T-helper 1 cell treated with Interleukin-12 subunit alpha and Interleukin-12 subunit beta and Interleukin-4 antibody, amounts not matched to agents 30 ng/mL and 1 ng/mL, for 36 hours (primary cell): ENCODE measurements around the gene DCLK1. TPM values are rescaled to one million over a fixed set of nuclear protein-coding genes. Genes with fewer than 3 reads are reported as not detected.

Experiments
- intact Hi-C: fragments of 100-400 bp; cut with micrococcal nuclease; formaldehyde crosslinking; loops from one replicate; pipeline ENCODE4 v1.15.1; 2024
- total RNA-seq: library from RNA; stranded (reverse); gene quantifications from 2 replicates; pipeline ENCODE4 v1.2.3, GENCODE V29; 2022

Gene DCLK1
- total RNA-seq, 1 donor from 2014 or later, result not detected

GRCh38 chr13:35720690-35721554 is 410.3 kb downstream of the DCLK1 start:
- intact Hi-C loops, result loop anchor here (1.0 kb wide), 1 partner anchor 91 kb away; no protein-coding TSS in a partner anchor

- intact Hi-C loops, result no loop called here
Measured at GRCh38 chr13:35720290-35720689, 410.9 kb downstream of the DCLK1 start.

Other genes starting within 250 kb of the DCLK1 start
- gene SOHLH2, start 83.2 kb upstream of the DCLK1 start, total RNA-seq, result not detected in 2 replicates
- not detected in 2 replicates for gene CCDC169, start 166.4 kb upstream of the DCLK1 start, total RNA-seq
- gene SPART, start 215.0 kb upstream of the DCLK1 start, total RNA-seq, result 30.6 and 33.1 TPM in 2 replicates